ENCODE results near the gene ARHGEF26.

The ARHGEF26 gene

GRCh38 chr3:154123906-154124305 is 2.7 kb downstream of the ARHGEF26 start:
- DNase-seq (ENCODE audit: low spot score), result no peak
- no peak for TF ChIP-seq CTCF (IDR thresholded peaks at IDR 0.05; ENCODE audit: extremely low read depth, insufficient read depth, missing control alignments)
- in situ Hi-C loops (cut with MboI; ENCODE audit: low pct_unique_long_range_greater_than_20kb, low sequenced_read_pairs, unreplicated experiment), result no loop called here

DNA sequence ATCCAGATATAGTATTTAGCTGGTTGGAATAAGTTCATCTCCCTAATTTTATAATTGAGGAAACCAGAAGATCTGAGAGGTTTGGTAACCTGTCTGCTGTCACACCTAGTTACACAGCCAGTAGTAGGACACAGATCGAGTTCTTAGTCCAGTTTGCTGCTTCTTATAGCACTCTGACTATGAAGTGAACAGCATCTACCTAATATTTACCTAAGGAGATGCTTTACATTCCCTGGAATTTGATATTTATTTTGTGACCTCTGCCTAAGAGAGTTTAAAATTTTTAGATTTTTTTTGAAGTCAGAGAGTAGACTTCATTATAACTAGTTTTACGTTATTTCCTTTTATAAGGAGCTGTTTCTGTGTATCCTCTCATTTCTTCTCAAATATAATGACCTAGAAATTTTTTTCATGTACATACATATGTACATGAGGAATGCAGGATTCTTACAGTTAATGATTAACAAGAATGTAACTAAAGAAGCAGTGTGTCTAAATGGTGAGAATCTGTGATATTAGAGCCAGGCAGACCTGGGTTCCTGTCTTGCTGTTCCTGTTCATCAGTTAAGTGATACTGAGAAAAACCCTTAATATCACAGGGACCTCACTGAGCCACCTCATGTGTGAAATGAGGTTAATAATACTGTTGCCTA is 4.3 kb downstream of the ARHGEF26 start:
- in situ Hi-C loops (cut with MboI; ENCODE audit: low pct_unique_long_range_greater_than_20kb, low sequenced_read_pairs, unreplicated experiment), result no loop called here
- TF ChIP-seq CTCF (IDR thresholded peaks at IDR 0.05; ENCODE audit: extremely low read depth, insufficient read depth, missing control alignments), result no peak
- no peak for DNase-seq (ENCODE audit: low spot score)

- in situ Hi-C loops (cut with MboI; ENCODE audit: low pct_unique_long_range_greater_than_20kb, low sequenced_read_pairs, unreplicated experiment), result no loop called here
- no peak for TF ChIP-seq CTCF (IDR thresholded peaks at IDR 0.05; ENCODE audit: extremely low read depth, insufficient read depth, missing control alignments)
- DNase-seq (ENCODE audit: low spot score), result no peak
Observed at GRCh38 chr3:154126651-154127050, 5.5 kb downstream of the ARHGEF26 start.

GRCh38 chr3:154129625-154130024 is 8.4 kb downstream of the ARHGEF26 start:
- no peak for TF ChIP-seq CTCF (IDR thresholded peaks at IDR 0.05; ENCODE audit: extremely low read depth, insufficient read depth, missing control alignments)
- no peak for DNase-seq (ENCODE audit: low spot score)
- in situ Hi-C loops (cut with MboI; ENCODE audit: low pct_unique_long_range_greater_than_20kb, low sequenced_read_pairs, unreplicated experiment), result no loop called here

DNA sequence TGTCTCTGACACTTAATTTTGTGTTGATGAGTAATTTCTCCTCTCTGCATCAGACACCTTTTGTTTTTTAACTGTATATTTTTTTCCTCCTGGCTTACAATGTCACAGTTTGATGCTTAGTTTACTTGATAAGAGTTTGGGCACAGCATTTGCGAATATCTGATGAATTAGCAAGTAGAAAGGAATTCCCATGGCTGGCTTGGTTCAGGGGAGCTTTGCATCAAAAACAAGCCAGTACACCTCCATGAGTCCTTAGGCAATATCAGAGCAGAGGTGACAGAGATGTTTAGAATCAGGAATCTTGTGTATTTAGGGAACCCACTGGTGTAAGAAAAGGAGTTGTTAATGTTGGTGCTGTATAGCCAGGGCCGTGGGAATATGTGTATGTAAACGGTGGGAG is 9.3 kb downstream of the ARHGEF26 start:
- in situ Hi-C loops (cut with MboI; ENCODE audit: low pct_unique_long_range_greater_than_20kb, low sequenced_read_pairs, unreplicated experiment), result no loop called here
- TF ChIP-seq CTCF (IDR thresholded peaks at IDR 0.05; ENCODE audit: extremely low read depth, insufficient read depth, missing control alignments), result no peak
- no peak for DNase-seq (ENCODE audit: low spot score)

GRCh38 chr3:154131830-154132229 is 10.6 kb downstream of the ARHGEF26 start:
- no peak for TF ChIP-seq CTCF (IDR thresholded peaks at IDR 0.05; ENCODE audit: extremely low read depth, insufficient read depth, missing control alignments)
- in situ Hi-C loops (cut with MboI; ENCODE audit: low pct_unique_long_range_greater_than_20kb, low sequenced_read_pairs, unreplicated experiment), result no loop called here
- DNase-seq (ENCODE audit: low spot score), result no peak
